Tibial nerve (tissue), 4 donors: ENCODE measurements around the gene MT4. TPM values are rescaled to one million over a fixed set of nuclear protein-coding genes. Genes with fewer than 3 reads are reported as not detected.

ENCODE experiments used
- DNase-seq, 2 donors: peaks; one replicate each; pipeline ENCODE4 v3.0.0-alpha.2; 2019; ENCODE audit warnings: low spot score in 2 of 2
- H3K27ac ChIP-seq, 4 donors: fragments of 200-600 bp; sonication (generic) in 3 of 4; one replicate each; pipeline ENCODE4 v1.5.1; 2017 to 2019; ENCODE audit warnings: mild to moderate bottlenecking in 1 of 4
- H3K27me3 ChIP-seq, 2 donors: fragments of 200-600 bp; sonication (generic) in 1 of 2; one replicate each; pipeline versions ENCODE4 v1.5.1 to v1.6.0; 2017 to 2019
- H3K36me3 ChIP-seq, 3 donors: fragments of 200-600 bp; sonication (generic); one replicate each; pipeline ENCODE4 v1.5.1; 2018 to 2019
- H3K4me1 ChIP-seq, 4 donors: fragments of 200-600 bp; sonication (generic) in 3 of 4; one replicate each; pipeline ENCODE4 v1.5.1; 2017 to 2019
- H3K4me3 ChIP-seq, 4 donors: fragments of 200-600 bp; sonication (generic) in 3 of 4; one replicate each; pipeline ENCODE4 v1.5.1; 2017 to 2019; ENCODE audit warnings: mild to moderate bottlenecking in 1 of 4, moderate library complexity in 1 of 4
- H3K9me3 ChIP-seq, 4 donors: fragments of 200-600 bp; sonication (generic) in 3 of 4; one replicate each; pipeline ENCODE4 v1.5.1; 2017 to 2019
- EP300 ChIP-seq, 2 donors: sonication (generic); formaldehyde crosslinking; IDR thresholded peaks; one replicate each; pipeline ENCODE4 v1.6.1; 2017; ENCODE audit warnings: antibody characterized with exemption in 2 of 2, mild to moderate bottlenecking in 1 of 2
- POLR2A ChIP-seq, 2 donors: fragments of 450-650 bp; IDR thresholded peaks; one replicate each; pipeline ENCODE4 v1.6.1; 2017; ENCODE audit warnings: antibody characterized with exemption in 2 of 2, mild to moderate bottlenecking in 2 of 2, moderate library complexity in 2 of 2
- WGBS, 2 donors: methylation state at CpG; one replicate each; pipeline ENCODE4 v1.1.5; 2018; 5-methylcytosine and 5-hydroxymethylcytosine counted together
- total RNA-seq, 4 donors: library from RNA; depleted of rRNA; stranded (reverse); fragments of >200 nt; gene quantifications; one replicate each; pipeline ENCODE4 v1.1.0, GENCODE V29; 2016
- TF ChIP-seq, protein P1 (sequence below), 5 experiments: fragments of 200-600 bp in 3 of 5; fragments of 450-650 bp in 2 of 5; sonication (generic) in 3 of 5; IDR thresholded peaks; one replicate each; pipeline ENCODE4 v1.5.1; 2016 to 2019; ENCODE audit warnings: antibody characterized with exemption in 5 of 5, mild to moderate bottlenecking in 3 of 5, moderate library complexity in 2 of 5

Gene MT4
- total RNA-seq, 4 donors from 2014 or later: not detected

DNA sequence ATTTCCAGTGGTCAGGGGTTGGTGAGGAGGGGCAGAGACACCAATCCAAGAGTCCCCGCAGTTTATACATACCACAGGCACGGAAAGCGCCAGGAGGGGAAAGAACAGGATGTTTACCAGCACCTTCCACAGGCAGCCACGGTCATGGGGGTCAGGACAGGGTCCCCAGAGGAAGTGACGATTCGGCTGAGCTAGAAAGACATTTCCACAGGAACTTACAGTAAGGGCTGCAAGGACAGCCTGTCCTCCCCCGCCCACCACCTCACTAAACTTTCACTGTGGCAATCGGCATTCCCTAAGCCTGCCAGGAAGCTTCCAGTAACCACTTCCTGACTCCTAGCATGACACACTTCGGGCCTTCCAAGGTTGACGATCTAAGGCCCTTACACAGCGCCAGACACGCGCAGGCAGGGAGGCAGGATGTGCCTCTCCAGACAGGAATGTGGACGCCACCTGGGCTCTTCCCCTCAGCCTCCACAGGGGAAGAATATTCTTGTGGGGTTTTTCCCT is 42.3 kb downstream of the MT4 start:
- Histone ChIP-seq H3K36me3 (peaks cover 0 to 5% (median 0%) of the 10 kb centered on the region in 3 donors), H3K4me3 (peak overlapping the region in 2 of 4 donors; percentile 66 to 69), H3K27me3 (no peaks in the 10 kb centered on the region), H3K4me1 (peaks cover 0 to 62% (median 32%) of the 10 kb centered on the region in 4 donors), H3K9me3 (no peaks in the 10 kb centered on the region), H3K27ac (peak overlapping the region; percentile 76 to 97 (median 93))
- TF ChIP-seq EP300 (IDR thresholded peaks at IDR 0.05) (peak; percentile 95 to 98), POLR2A (IDR thresholded peaks at IDR 0.05) (peak in 1 of 2 donors; percentile 25)
- TF ChIP-seq, protein P1, sequence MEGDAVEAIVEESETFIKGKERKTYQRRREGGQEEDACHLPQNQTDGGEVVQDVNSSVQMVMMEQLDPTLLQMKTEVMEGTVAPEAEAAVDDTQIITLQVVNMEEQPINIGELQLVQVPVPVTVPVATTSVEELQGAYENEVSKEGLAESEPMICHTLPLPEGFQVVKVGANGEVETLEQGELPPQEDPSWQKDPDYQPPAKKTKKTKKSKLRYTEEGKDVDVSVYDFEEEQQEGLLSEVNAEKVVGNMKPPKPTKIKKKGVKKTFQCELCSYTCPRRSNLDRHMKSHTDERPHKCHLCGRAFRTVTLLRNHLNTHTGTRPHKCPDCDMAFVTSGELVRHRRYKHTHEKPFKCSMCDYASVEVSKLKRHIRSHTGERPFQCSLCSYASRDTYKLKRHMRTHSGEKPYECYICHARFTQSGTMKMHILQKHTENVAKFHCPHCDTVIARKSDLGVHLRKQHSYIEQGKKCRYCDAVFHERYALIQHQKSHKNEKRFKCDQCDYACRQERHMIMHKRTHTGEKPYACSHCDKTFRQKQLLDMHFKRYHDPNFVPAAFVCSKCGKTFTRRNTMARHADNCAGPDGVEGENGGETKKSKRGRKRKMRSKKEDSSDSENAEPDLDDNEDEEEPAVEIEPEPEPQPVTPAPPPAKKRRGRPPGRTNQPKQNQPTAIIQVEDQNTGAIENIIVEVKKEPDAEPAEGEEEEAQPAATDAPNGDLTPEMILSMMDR (IDR thresholded peaks at IDR 0.05): no peak
- whole genome bisulfite sequencing, 2 donors: 35 to 42% methylated on average over 13 to 14 of the region's 14 CpGs
- DNase-seq: peak; percentile 62 to 82

DNA sequence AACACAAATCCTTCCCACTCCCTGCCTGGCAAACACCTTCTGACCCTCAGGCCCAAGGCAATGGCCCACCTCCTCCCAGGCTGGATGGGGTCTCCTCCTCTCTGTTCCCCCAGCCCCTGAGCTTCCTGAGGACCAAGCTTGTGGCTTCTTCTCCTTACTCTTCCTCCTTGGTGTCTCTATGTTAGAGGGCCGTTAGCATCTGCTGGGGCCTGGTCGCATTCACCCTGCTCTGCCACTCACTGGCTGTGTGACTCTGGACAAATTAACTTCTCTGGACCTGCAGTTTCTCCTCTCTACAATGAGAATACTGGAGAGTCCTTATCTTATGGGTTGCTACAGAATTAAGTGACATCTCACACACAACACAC is 42.8 kb downstream of the MT4 start:
- Histone ChIP-seq H3K4me1 (peaks cover 0 to 64% (median 32%) of the 10 kb centered on the region in 4 donors), H3K27me3 (no peaks in the 10 kb centered on the region), H3K9me3 (no peaks in the 10 kb centered on the region), H3K36me3 (peaks cover 0 to 5% (median 0%) of the 10 kb centered on the region in 3 donors), H3K4me3 (peak overlapping the region; percentile 62 to 69 (median 66)), H3K27ac (peak overlapping the region; percentile 76 to 97 (median 93))
- TF ChIP-seq EP300 (IDR thresholded peaks at IDR 0.05) (no peak), POLR2A (IDR thresholded peaks at IDR 0.05) (no peak)
- TF ChIP-seq, protein P1 (IDR thresholded peaks at IDR 0.05): no peak
- DNase-seq: no peak
- whole genome bisulfite sequencing, 2 donors: 67 to 70% methylated on average over 2 of the region's 2 CpGs

- Histone ChIP-seq H3K4me3 (peak within 1 kb of the TSS; percentile 62 to 69 (median 66)), H3K27ac (peak within 1 kb of the TSS; percentile 76 to 97 (median 93)), H3K9me3 (no peaks in the 10 kb centered on the region), H3K4me1 (peaks cover 0 to 64% (median 32%) of the 10 kb centered on the region in 4 donors), H3K27me3 (no peaks in the 10 kb centered on the region), H3K36me3 (peaks cover 0 to 5% (median 0%) of the 10 kb centered on the region in 3 donors)
- peak in 1 of 2 donors; percentile 98 for TF ChIP-seq EP300 (IDR thresholded peaks at IDR 0.05)
- peak; percentile 86 to 91 for TF ChIP-seq POLR2A (IDR thresholded peaks at IDR 0.05)
- TF ChIP-seq, protein P1 (IDR thresholded peaks at IDR 0.05): peak in 1 of 5 experiments; percentile 45
- 6 to 11% methylated on average over 30 to 42 of the region's 62 CpGs for WGBS, 2 donors
- peak; percentile 90 to 92 for DNase-seq
These were observed 43.4 kb downstream of the MT4 start, which contains the start of gene MT2A for GRCh38 chr16:56608043-56608875. Gene MT2A, plus strand, starts transcription at chr16:56608584. Its CDS starts 72 bp downstream, at chr16:56608656.

DNA sequence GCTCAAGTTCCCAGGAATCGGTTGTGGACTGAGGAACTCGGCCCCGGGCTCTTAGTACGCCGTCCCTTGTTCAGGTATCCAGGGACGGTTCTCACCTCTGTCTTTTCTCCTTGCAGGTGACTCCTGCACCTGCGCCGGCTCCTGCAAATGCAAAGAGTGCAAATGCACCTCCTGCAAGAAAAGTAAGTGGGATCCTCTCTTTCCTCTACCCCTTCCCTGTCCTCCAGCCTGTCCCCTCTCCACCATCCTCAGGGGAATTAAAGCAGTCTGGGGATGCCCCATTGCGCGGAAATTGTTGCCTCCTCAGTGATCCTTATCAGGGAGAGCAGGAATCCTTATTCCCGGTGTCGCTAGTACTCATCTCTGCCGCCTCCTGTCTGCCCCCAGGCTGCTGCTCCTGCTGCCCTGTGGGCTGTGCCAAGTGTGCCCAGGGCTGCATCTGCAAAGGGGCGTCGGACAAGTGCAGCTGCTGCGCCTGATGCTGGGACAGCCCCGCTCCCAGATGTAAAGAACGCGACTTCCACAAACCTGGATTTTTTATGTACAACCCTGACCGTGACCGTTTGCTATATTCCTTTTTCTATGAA is 44.1 kb downstream of the MT4 start:
- peak overlapping the region; percentile 62 to 69 (median 66) for H3K4me3 ChIP-seq
- H3K36me3 ChIP-seq: peaks cover 0 to 5% (median 0%) of the 10 kb centered on the region in 3 donors
- H3K4me1 ChIP-seq: peaks cover 0 to 64% (median 32%) of the 10 kb centered on the region in 4 donors
- 0 to 1% methylated on average over 21 of the region's 21 CpGs for WGBS, 2 donors
- H3K27ac ChIP-seq: peak overlapping the region; percentile 76 to 97 (median 93)
- no peaks in the 10 kb centered on the region for H3K9me3 ChIP-seq
- H3K27me3 ChIP-seq: no peaks in the 10 kb centered on the region
- DNase-seq: no peak
- TF ChIP-seq POLR2A (IDR thresholded peaks at IDR 0.05): no peak
- TF ChIP-seq, protein P1 (IDR thresholded peaks at IDR 0.05): no peak
- TF ChIP-seq EP300 (IDR thresholded peaks at IDR 0.05): no peak
